IPS-15b (cell line): ENCODE results near the gene CHTF8.

ENCODE experiments used
- H3K27me3 ChIP-seq: one replicate; pipeline ENCODE4 v1.6.1; 2013; ENCODE audit warnings: low read length; ENCODE audit not compliant: control insufficient read depth, insufficient read depth
- H3K36me3 ChIP-seq: one replicate; pipeline ENCODE4 v1.6.1; 2013; ENCODE audit warnings: low read length; ENCODE audit not compliant: control insufficient read depth, insufficient read depth
- H3K4me1 ChIP-seq: one replicate; pipeline ENCODE4 v1.6.1; 2013; ENCODE audit warnings: mild to moderate bottlenecking, low read length; ENCODE audit not compliant: control insufficient read depth, insufficient read depth
- H3K4me3 ChIP-seq: one replicate; pipeline ENCODE4 v1.5.1; 2013; ENCODE audit warnings: low read depth, low read length
- H3K9ac ChIP-seq: one replicate; pipeline ENCODE4 v1.6.1; 2013; ENCODE audit warnings: low read depth, mild to moderate bottlenecking, low read length
- H3K9me3 ChIP-seq: one replicate; pipeline ENCODE4 v1.6.1; 2013; ENCODE audit warnings: mild to moderate bottlenecking, low read length; ENCODE audit not compliant: control insufficient read depth, insufficient read depth

Gene CHTF8

GRCh38 chr16:69089091-69089910 is 43.1 kb downstream of the CHTF8 start:
- Histone ChIP-seq H3K4me3 (peak overlapping the region; percentile 6), H3K9ac (no peak overlapping the region), H3K9me3 (no peaks in the 10 kb centered on the region), H3K4me1 (peaks cover 10% of the 10 kb centered on the region), H3K27me3 (no peaks in the 10 kb centered on the region), H3K36me3 (no peaks in the 10 kb centered on the region)

DNA sequence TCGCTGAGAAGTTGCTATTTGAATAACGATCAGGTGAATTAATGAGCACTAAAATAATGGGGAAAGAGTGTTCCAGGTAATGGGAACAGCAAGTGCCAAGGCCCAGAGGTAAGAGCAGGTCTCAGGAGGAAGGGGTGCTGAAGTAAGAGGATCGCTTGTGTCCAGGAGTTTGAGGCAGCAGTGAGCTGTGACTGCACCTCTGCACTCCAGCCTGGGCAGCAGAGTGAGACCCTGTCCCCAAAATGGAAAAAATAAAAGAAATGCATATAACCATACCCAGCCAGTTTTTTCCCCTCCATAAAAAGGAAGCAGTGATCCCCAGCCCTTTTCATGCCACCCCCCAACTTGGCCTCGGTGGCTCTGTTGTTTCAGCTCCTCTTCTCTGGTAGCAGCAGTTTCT is 43.7 kb downstream of the CHTF8 start:
- no peak overlapping the region for H3K9ac ChIP-seq
- H3K36me3 ChIP-seq, result no peaks in the 10 kb centered on the region
- peaks cover 9% of the 10 kb centered on the region for H3K4me1 ChIP-seq
- H3K27me3 ChIP-seq, result no peaks in the 10 kb centered on the region
- H3K9me3 ChIP-seq, result no peaks in the 10 kb centered on the region
- H3K4me3 ChIP-seq, result no peak overlapping the region

DNA sequence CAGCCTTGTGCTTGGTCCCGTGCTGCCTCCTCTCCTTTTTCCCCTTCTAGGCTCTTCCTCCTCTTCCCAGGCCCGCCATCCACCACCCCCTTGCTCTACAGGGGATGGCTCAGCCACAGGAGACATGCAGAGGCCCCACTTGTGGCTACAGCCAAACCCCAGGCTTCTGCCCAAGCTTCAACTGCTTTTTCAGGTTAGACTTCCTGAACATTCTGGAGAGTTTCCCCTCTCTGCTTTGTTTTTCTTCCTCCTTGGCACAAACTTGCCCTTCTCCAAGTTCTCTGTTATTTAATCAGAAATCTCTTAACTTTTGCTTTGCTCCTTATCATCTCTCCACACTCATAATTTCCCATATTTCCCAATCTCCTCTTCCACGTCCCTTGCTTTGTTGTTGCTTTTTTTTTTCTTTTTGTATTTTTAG is 45.2 kb downstream of the CHTF8 start:
- no peaks in the 10 kb centered on the region for H3K36me3 ChIP-seq
- H3K4me1 ChIP-seq, result peaks cover 9% of the 10 kb centered on the region
- no peaks in the 10 kb centered on the region for H3K27me3 ChIP-seq
- no peak overlapping the region for H3K4me3 ChIP-seq
- H3K9ac ChIP-seq, result no peak overlapping the region
- H3K9me3 ChIP-seq, result no peaks in the 10 kb centered on the region

DNA sequence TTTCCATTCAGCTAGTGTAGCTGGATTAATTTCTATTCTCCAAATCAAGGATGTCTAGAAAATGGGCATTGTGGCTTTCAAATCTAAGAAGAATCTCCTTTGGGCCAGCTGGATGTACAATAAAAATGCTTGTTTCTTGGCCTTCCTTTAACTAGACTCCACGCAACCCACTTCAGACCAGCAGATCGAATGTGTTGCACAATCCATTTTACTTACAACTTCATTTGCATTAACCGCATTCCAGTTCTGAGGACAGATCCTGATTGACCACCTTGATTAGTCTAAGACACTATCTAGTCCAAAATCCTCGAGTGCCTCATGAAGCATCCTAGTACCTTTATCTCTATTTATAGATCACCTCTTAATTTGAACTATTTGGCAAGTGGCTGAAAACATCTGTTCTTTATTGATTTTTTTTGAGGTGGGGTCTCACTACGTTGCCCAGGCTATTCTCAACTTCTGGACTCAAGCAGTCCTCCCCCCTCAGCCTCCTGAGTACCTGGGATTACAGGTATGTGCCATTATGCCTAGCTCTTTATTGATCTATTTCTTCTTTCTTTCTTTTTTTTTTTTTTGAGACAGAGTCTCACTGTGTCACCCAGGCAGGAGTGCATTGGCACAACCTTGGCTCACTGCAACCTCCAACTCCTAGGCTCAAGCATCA is 47.2 kb downstream of the CHTF8 start:
- Histone ChIP-seq H3K9ac (no peak overlapping the region), H3K27me3 (no peaks in the 10 kb centered on the region), H3K9me3 (no peaks in the 10 kb centered on the region), H3K4me1 (peaks cover 9% of the 10 kb centered on the region), H3K36me3 (no peaks in the 10 kb centered on the region), H3K4me3 (no peak overlapping the region)

- Histone ChIP-seq H3K27me3 (no peaks in the 10 kb centered on the region), H3K4me3 (no peak overlapping the region), H3K36me3 (no peaks in the 10 kb centered on the region), H3K9me3 (no peaks in the 10 kb centered on the region), H3K9ac (no peak overlapping the region), H3K4me1 (peaks cover 3% of the 10 kb centered on the region)
These were observed 48.1 kb downstream of the CHTF8 start for GRCh38 chr16:69084289-69084688.

GRCh38 chr16:69083306-69083941 is 49.0 kb downstream of the CHTF8 start:
- Histone ChIP-seq H3K9ac (no peak overlapping the region), H3K4me3 (no peak overlapping the region), H3K9me3 (no peaks in the 10 kb centered on the region), H3K27me3 (no peaks in the 10 kb centered on the region), H3K4me1 (peaks cover 1% of the 10 kb centered on the region), H3K36me3 (no peaks in the 10 kb centered on the region)

DNA sequence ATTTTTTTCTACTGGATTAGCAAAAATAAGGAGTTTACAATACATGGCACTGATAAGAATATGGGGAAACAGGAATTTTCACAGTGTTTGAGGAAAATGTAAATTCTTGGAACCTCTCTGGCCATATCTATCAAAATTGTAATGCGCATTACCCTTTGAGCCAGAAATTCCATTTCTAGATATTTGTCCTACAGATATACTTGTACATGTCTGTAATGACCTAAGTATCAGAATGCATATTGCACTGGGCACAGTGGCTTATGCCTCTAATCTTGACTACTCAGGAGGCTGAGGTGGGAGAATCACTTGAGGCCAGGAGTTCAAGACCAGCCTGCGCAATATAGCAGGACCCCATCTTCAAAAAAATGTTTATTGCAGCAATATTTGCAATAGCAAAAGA is 52.7 kb downstream of the CHTF8 start:
- H3K27me3 ChIP-seq, result no peaks in the 10 kb centered on the region
- no peaks in the 10 kb centered on the region for H3K36me3 ChIP-seq
- H3K9me3 ChIP-seq, result no peaks in the 10 kb centered on the region
- H3K9ac ChIP-seq, result no peak overlapping the region
- peaks cover 16% of the 10 kb centered on the region for H3K4me1 ChIP-seq
- no peak overlapping the region for H3K4me3 ChIP-seq

DNA sequence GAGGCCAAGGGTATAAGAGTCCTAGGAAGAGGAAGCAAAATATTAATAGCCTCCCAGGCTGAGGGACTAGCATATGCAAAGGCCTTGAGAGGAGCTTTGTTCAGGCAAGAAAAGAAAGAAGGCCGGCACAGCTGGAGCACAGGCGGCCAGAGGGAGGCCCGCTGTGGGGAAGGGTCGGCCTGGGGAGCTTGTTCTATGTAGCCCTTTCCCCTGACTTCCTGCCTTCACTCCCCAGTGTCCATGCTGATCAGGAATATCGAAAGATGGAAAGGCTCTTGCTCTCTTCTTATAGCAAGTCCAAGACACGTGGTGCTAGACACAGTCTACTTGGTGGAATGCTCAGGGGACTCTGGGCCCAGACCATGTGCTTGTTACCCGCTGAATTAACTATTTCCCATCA is 54.3 kb downstream of the CHTF8 start:
- no peak overlapping the region for H3K4me3 ChIP-seq

DNA sequence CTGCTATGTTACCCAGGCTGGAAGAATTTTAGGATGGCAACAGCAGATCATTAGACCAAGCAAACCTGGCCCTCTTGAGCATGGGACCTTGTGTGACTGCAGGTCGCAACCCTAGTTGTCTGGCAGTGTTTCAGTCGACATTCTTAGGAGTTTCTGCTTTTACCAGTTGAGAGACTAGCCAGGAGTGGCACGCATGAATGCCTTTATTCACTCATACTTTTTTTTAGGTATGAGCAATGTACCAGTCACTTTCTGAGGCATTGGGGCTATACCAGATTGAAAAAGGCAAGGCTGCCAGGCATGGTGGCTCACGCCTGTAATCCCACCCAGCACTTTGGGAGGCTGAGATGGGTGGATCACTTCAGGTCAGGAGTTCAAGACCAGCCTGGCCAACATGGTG is 55.1 kb downstream of the CHTF8 start:
- Histone ChIP-seq H3K4me1 (peaks cover 32% of the 10 kb centered on the region), H3K9ac (no peak overlapping the region), H3K36me3 (no peaks in the 10 kb centered on the region), H3K4me3 (no peak overlapping the region), H3K9me3 (no peaks in the 10 kb centered on the region), H3K27me3 (no peaks in the 10 kb centered on the region)

More for the DNA sequence above, 54.3 kb downstream of the CHTF8 start:
- Histone ChIP-seq H3K36me3 (no peaks in the 10 kb centered on the region), H3K4me1 (peaks cover 24% of the 10 kb centered on the region), H3K27me3 (no peaks in the 10 kb centered on the region), H3K9ac (no peak overlapping the region), H3K9me3 (no peaks in the 10 kb centered on the region)

GRCh38 chr16:69073181-69073702 is 59.1 kb downstream of the CHTF8 start:
- Histone ChIP-seq H3K4me3 (no peak overlapping the region), H3K36me3 (no peaks in the 10 kb centered on the region), H3K9me3 (no peaks in the 10 kb centered on the region), H3K9ac (no peak overlapping the region), H3K4me1 (peaks cover 34% of the 10 kb centered on the region), H3K27me3 (no peaks in the 10 kb centered on the region)

DNA sequence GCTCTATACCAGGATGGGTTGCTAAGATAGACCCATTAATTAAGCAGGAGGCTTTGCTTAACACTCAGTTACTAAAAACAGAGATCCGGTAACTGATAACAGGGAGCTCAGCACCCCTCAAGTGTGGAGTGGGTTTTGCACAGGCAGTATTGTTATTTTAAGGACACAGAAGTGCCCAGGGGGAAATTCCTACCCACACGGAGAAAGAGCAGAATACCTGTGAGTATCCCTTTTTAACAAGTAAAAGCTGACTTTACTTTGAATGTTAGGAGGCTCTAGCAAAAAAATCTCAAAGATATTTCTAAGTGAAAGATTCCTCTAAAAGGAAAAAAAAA is 59.8 kb downstream of the CHTF8 start:
- no peaks in the 10 kb centered on the region for H3K9me3 ChIP-seq
- H3K36me3 ChIP-seq, result no peaks in the 10 kb centered on the region
- H3K4me1 ChIP-seq, result peaks cover 32% of the 10 kb centered on the region
- no peak overlapping the region for H3K9ac ChIP-seq
- no peaks in the 10 kb centered on the region for H3K27me3 ChIP-seq
- H3K4me3 ChIP-seq, result no peak overlapping the region
